SK-N-SH treated with all-trans-retinoic acid at 6 μM for 48 hours (cell line): ENCODE results near the gene GLP1R.

Source experiments
- CSDC2 ChIP-seq: fragments of 250-450 bp; sonication (Bioruptor Pico); IDR thresholded peaks from 2 replicates; pipeline ENCODE4 v1.5.0; 2020; ENCODE audit warnings: mild to moderate bottlenecking, moderate library complexity
- CSRNP3 ChIP-seq: fragments of 250-450 bp; sonication (Bioruptor Pico); IDR thresholded peaks from 2 replicates; pipeline ENCODE4 v1.5.1; 2021; ENCODE audit warnings: mild to moderate bottlenecking, moderate library complexity
- ISL1 ChIP-seq: fragments of 250-450 bp; sonication (Bioruptor Pico); IDR thresholded peaks from 2 replicates; pipeline ENCODE4 v2.1.2; 2022; ENCODE audit warnings: mild to moderate bottlenecking, moderate library complexity
- PATZ1 ChIP-seq: fragments of 250-450 bp; sonication (Bioruptor Pico); IDR thresholded peaks from 2 replicates; pipeline ENCODE4 v1.8.0; 2020; ENCODE audit warnings: mild to moderate bottlenecking, moderate library complexity, borderline replicate concordance
- PPARA ChIP-seq: fragments of 250-450 bp; sonication (Bioruptor Pico); IDR thresholded peaks from 2 replicates; pipeline ENCODE4 v1.5.0; 2020; ENCODE audit warnings: mild to moderate bottlenecking, borderline replicate concordance
- ZC3H10 ChIP-seq: fragments of 250-450 bp; sonication (Bioruptor Pico); IDR thresholded peaks from 2 replicates; pipeline ENCODE4 v1.5.1; 2021; ENCODE audit warnings: mild to moderate bottlenecking, moderate library complexity
- ZFP3 ChIP-seq: fragments of 250-450 bp; sonication (Bioruptor Pico); IDR thresholded peaks from 2 replicates; pipeline ENCODE4 v1.5.0; 2020; ENCODE audit warnings: mild to moderate bottlenecking, moderate library complexity
- ZFP30 ChIP-seq: fragments of 450-650 bp; formaldehyde crosslinking; IDR thresholded peaks from 2 replicates; pipeline ENCODE4 v1.5.0; 2022; ENCODE audit warnings: mild to moderate bottlenecking, moderate library complexity
- ZNF565 ChIP-seq: fragments of 450-650 bp; formaldehyde crosslinking; conservative IDR thresholded peaks from 2 replicates; pipeline ENCODE4 v1.5.0; 2020; ENCODE audit warnings: low read depth, mild to moderate bottlenecking, moderate library complexity
- ZNF70 ChIP-seq: fragments of 450-650 bp; formaldehyde crosslinking; IDR thresholded peaks from 2 replicates; pipeline ENCODE4 v1.5.0; 2020; ENCODE audit warnings: mild to moderate bottlenecking, moderate library complexity

DNA sequence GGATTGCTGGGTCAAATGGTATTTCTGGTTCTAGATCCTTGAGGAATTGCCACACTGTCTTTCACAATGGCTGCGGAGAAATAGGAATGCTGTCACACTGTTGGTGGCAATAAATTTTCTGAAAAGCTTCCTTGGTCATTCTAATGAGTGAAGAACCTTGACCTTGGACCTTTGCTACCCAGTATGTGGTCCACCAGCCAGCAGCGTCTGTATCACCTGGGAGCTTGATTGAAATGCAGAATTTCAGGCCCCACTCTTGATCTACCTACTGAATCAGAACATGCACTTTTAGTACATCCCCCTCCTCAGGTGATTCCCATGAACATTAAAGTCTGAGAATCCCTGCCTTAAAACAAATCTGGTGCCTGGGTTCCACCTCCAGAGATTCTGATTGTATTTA, 27.5 kb upstream of the GLP1R start:
- TF ChIP-seq ZFP30 (CRISPR knock-in tag) (no peak), PPARA (CRISPR knock-in tag) (no peak), ZC3H10 (CRISPR knock-in tag) (no peak), CSDC2 (no peak), ZNF70 (CRISPR knock-in tag) (no peak), ZNF565 (CRISPR knock-in tag) (no peak), CSRNP3 (CRISPR knock-in tag) (no peak), PATZ1 (CRISPR knock-in tag) (no peak), ZFP3 (CRISPR knock-in tag) (no peak), ISL1 (CRISPR knock-in tag) (no peak)
